ENCODE results near the gene BARHL2.

BARHL2 gene

GRCh38 chr1:90709535-90709934 lies 7.6 kb downstream of the BARHL2 start:
- no peak for DNase-seq

- no peak for DNase-seq
Measured at GRCh38 chr1:90708826-90709225, 8.3 kb downstream of the BARHL2 start.

GRCh38 chr1:90708236-90708786 lies 8.8 kb downstream of the BARHL2 start:
- DNase-seq: no peak

GRCh38 chr1:90707363-90707710 lies 9.8 kb downstream of the BARHL2 start:
- DNase-seq: peak; percentile 62

- no peak for DNase-seq
Measured at GRCh38 chr1:90706437-90707362, 10.4 kb downstream of the BARHL2 start.

- no peak for DNase-seq
Measured at GRCh38 chr1:90705956-90706355, 11.1 kb downstream of the BARHL2 start.

GRCh38 chr1:90704817-90705216 lies 12.3 kb downstream of the BARHL2 start:
- DNase-seq: no peak

- no peak for DNase-seq
Measured at GRCh38 chr1:90694846-90695245, 22.3 kb downstream of the BARHL2 start.

- DNase-seq: no peak
Measured at GRCh38 chr1:90687747-90688146, 29.4 kb downstream of the BARHL2 start.

- DNase-seq: no peak
Measured at GRCh38 chr1:90675161-90675847, 41.8 kb downstream of the BARHL2 start.

GRCh38 chr1:90671741-90672140 lies 45.4 kb downstream of the BARHL2 start:
- DNase-seq: no peak

GRCh38 chr1:90671251-90671650 lies 45.9 kb downstream of the BARHL2 start:
- no peak for DNase-seq
